ENCODE data around the gene RPS6KA6.

DNA sequence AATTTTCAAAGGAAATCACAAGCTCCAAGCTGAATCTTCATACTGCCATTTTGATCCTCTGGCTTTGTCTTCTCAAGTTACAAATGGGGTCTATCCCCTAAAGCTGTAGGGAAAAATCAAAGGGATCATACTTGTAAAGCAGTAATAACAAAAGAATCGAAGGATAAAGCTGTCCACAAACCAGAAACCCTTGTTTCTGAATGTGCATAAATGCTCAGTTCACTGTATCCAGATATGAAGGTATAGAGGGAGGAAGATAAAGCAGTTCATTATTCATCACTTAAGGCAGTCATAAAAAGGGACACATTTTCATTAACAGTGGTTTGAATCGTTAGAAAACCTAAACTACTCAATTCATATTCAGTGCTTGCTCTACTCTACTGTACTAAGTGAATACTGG lies 33.2 kb upstream of the RPS6KA6 start:
- TF ChIP-seq, protein P1, sequence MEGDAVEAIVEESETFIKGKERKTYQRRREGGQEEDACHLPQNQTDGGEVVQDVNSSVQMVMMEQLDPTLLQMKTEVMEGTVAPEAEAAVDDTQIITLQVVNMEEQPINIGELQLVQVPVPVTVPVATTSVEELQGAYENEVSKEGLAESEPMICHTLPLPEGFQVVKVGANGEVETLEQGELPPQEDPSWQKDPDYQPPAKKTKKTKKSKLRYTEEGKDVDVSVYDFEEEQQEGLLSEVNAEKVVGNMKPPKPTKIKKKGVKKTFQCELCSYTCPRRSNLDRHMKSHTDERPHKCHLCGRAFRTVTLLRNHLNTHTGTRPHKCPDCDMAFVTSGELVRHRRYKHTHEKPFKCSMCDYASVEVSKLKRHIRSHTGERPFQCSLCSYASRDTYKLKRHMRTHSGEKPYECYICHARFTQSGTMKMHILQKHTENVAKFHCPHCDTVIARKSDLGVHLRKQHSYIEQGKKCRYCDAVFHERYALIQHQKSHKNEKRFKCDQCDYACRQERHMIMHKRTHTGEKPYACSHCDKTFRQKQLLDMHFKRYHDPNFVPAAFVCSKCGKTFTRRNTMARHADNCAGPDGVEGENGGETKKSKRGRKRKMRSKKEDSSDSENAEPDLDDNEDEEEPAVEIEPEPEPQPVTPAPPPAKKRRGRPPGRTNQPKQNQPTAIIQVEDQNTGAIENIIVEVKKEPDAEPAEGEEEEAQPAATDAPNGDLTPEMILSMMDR (IDR thresholded peaks at IDR 0.05): no peak
- TF ChIP-seq EZH2 (IDR thresholded peaks at IDR 0.05; ENCODE audit: borderline replicate concordance, insufficient read depth, low read depth, low read length, poor library complexity, severe bottlenecking): no peak

Data from B cell (primary cell).